ENCODE measurements around the gene HEPN1.
A peak's percentile ranks its signal among the peaks of the same experiment; 100 is the strongest.

Gene HEPN1

DNA sequence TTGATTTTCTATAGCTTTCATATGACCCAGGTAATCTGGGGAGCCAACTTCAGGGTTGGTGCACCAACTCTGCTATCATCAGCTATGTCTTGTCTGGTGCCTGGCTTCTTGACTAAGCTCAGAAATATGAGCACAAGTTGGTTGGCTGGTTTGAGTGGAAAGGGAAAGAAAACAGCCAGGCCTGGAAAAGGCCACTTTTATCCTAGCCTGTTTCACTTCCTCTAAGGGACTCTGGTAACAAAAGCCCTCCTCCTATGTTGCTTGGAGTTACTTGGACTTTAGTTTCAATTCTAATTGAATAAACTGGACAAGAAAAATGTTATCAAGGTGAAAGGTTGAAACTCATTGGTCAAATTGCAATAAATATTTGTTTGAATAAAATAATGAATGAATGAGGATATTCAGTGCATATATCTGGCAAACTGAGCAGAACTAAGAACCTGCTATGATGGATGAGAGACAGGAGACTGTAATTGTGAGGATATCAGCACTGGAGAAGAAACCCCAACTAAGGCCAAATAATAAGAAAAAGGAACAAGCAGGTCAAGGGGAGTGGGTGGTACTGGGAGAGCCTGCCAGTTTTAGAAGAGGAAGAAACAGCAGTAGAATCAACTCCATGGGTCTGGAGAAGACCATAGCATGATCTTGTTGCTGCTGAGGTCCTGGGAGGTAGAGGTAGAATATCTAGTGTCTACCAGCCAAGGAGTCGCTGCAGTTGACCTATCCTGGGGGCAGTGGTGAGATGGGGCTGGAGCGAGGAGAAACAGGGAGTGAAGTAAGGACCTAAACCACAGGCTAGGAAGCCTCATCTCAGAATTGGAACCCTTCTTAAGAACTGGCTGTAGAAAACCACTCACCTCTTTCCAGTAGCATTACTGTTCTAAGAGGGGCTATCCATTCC is 29.6 kb upstream of the HEPN1 start:
- peaks cover 53% of the 10 kb centered on the region for H3K27me3 Mint-ChIP-seq
- H3K27ac Mint-ChIP-seq (ENCODE audit: low read depth): no peak overlapping the region
- ATAC-seq (replicated peaks; ENCODE audit: extremely low read depth, poor library complexity, severe bottlenecking): no peak
- H3K36me3 Mint-ChIP-seq (ENCODE audit: insufficient read depth): peaks cover 3% of the 10 kb centered on the region
- no peaks in the 10 kb centered on the region for H3K4me1 Mint-ChIP-seq
- DNase-seq (ENCODE audit: low spot score in 2 of 2): no peak
- no peaks in the 10 kb centered on the region for H3K9me3 Mint-ChIP-seq
- no peak overlapping the region for H3K4me3 Mint-ChIP-seq

DNA sequence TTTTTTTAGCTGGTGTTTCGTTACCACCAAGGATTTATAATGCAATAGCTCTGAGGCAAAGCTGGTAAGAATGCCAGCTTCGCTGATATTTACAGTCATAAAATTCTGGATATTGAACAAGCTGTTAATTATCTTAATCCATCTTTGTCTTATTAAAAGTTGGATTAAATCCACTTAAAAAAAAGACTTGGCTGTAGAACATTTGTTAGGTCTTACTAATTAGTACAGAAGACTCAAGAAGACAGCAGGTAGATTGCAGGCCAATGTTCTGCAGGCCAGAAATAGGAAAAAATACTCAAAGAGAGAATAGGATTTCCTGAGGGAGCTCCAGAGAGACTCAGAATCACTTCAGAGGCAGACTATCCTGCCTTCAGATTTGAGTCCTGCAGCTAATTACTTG is 28.9 kb upstream of the HEPN1 start:
- H3K9me3 Mint-ChIP-seq: no peaks in the 10 kb centered on the region
- no peak overlapping the region for H3K27ac Mint-ChIP-seq (ENCODE audit: low read depth)
- no peak for DNase-seq (ENCODE audit: low spot score in 2 of 2)
- H3K36me3 Mint-ChIP-seq (ENCODE audit: insufficient read depth): peaks cover 3% of the 10 kb centered on the region
- no peak overlapping the region for H3K4me3 Mint-ChIP-seq
- H3K4me1 Mint-ChIP-seq: no peaks in the 10 kb centered on the region
- H3K27me3 Mint-ChIP-seq: peaks cover 46% of the 10 kb centered on the region
- ATAC-seq (replicated peaks; ENCODE audit: extremely low read depth, poor library complexity, severe bottlenecking): no peak

DNA sequence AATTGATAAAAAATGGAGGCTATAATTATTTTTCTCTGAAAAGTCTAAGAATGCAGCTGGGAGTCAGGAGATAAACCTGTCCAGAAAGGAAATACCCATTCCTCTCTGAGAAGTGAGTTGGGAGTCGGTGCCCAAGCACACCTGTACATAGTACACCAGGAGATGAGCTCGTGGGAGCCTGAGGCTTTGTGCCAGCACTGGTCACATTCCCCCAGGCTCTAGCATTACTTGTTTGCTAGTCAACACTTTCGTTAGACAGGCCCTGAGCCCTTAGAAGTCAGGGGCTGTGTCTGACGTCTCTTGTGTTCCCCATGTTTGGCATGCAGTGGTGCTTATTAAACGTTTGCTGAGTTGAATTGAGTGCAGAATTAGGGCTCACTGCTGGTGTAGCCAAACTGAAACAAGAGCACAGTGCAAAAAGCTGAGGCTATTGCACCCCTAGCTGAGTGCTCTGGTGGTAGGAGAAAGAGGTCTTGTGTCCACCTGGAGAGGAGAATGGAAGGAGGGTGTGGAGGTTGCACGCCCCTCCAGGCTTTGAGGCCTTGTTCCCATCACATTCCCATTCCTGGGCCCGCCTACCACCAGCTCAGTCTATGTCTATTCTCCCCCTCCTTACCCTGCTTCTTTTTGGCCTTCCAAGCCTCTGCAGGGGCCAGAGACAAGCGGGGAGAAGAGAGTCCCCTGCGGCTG is 28.2 kb upstream of the HEPN1 start:
- no peak overlapping the region for H3K4me3 Mint-ChIP-seq
- no peaks in the 10 kb centered on the region for H3K36me3 Mint-ChIP-seq (ENCODE audit: insufficient read depth)
- no peaks in the 10 kb centered on the region for H3K4me1 Mint-ChIP-seq
- ATAC-seq (replicated peaks; ENCODE audit: extremely low read depth, poor library complexity, severe bottlenecking) (no peak), DNase-seq (ENCODE audit: low spot score in 2 of 2) (no peak)
- H3K9me3 Mint-ChIP-seq: no peaks in the 10 kb centered on the region
- H3K27ac Mint-ChIP-seq (ENCODE audit: low read depth): no peak overlapping the region
- H3K27me3 Mint-ChIP-seq: peaks cover 39% of the 10 kb centered on the region

DNA sequence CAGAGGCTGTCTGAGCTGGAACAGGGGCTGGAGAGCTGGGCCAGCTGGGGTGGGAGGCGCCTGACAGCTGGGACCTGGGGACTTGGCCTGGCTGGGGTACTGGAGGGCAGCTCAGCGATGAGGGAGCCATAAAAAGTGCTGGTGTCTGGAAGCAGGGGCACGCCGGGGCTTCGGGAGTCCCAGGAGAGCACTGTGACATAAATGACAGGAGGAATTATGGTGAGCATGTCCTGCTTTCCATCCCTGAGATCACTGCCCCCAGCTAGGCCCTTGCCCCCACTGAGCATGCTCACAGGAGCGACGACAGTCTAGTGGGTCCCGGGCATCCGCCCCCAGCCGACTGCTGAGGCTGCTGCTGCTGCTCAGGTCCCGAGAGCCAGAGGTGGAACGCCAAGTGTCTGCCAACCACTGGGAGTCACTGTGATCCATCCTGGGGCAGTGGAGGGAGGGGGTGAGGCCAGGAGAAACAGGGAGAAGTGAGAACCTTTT is 27.6 kb upstream of the HEPN1 start:
- ATAC-seq (replicated peaks; ENCODE audit: extremely low read depth, poor library complexity, severe bottlenecking) (no peak), DNase-seq (ENCODE audit: low spot score in 2 of 2) (no peak)
- Mint-ChIP-seq H3K9me3 (no peaks in the 10 kb centered on the region), H3K36me3 (ENCODE audit: insufficient read depth) (no peaks in the 10 kb centered on the region), H3K27ac (ENCODE audit: low read depth) (no peak overlapping the region), H3K4me1 (no peaks in the 10 kb centered on the region), H3K4me3 (no peak overlapping the region), H3K27me3 (peaks cover 33% of the 10 kb centered on the region)

DNA sequence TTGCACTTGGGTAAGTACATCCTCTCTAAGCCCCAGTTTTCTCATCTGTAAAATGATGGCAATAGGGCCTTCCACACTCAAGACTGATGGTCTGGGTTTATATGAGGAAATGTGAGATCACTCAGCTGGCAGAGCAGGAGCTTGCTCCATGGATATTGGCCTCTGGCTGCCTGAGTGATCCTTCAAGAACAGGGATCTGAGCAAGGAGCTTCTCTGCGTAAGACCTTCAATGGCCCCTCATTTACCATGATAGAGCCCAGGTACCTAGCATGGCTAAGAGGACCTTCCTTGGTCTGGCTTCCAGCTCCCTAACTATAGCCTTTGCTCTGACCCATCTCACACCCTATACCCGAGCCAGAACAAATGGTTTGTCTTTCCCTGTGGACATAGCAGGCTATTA is 26.9 kb upstream of the HEPN1 start:
- no peaks in the 10 kb centered on the region for H3K4me1 Mint-ChIP-seq
- H3K9me3 Mint-ChIP-seq: no peaks in the 10 kb centered on the region
- H3K4me3 Mint-ChIP-seq: no peak overlapping the region
- peaks cover 26% of the 10 kb centered on the region for H3K27me3 Mint-ChIP-seq
- ATAC-seq (replicated peaks; ENCODE audit: extremely low read depth, poor library complexity, severe bottlenecking) (no peak), DNase-seq (ENCODE audit: low spot score in 2 of 2) (no peak)
- H3K36me3 Mint-ChIP-seq (ENCODE audit: insufficient read depth): no peaks in the 10 kb centered on the region
- H3K27ac Mint-ChIP-seq (ENCODE audit: low read depth): no peak overlapping the region

DNA sequence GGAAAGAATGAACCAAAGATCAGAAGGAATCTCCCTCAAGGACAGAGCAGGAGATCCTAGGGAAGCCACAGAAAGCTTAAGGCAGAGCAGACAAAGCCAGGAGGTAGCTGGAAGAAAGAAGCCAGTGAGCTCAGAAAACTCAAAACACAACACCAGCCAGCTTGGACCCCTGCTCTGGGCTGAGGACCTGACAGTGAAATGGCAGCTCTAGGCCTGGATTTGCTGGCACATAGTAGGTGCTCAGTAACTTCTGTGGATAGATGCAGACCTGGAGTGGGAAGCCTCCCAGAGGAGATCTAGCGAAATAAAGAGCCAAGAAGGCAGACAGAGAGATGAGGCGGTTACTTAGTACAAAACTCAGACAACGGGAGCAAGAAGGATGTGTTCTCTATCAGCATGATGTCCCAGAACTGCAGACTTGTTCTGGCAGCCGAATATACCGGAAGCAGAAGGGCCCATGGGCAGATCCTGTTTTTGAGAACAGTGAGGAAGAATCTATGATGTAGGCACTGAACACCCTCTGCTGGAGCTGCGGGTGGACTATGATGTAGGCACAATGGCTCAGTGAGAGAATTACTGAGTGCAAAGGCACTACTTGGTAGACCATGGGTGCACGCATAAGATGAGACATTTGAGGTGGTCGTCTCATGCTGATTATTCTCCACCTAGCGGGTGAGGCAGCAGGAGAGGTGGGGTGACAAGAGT is 26.1 kb upstream of the HEPN1 start:
- DNase-seq (ENCODE audit: low spot score in 2 of 2): peak in 1 of 2 donors; percentile 3
- H3K9me3 Mint-ChIP-seq: no peaks in the 10 kb centered on the region
- no peak overlapping the region for H3K4me3 Mint-ChIP-seq
- no peak overlapping the region for H3K27ac Mint-ChIP-seq (ENCODE audit: low read depth)
- H3K4me1 Mint-ChIP-seq: no peaks in the 10 kb centered on the region
- H3K36me3 Mint-ChIP-seq (ENCODE audit: insufficient read depth): no peaks in the 10 kb centered on the region
- H3K27me3 Mint-ChIP-seq: peaks cover 22% of the 10 kb centered on the region
- ATAC-seq (replicated peaks; ENCODE audit: extremely low read depth, poor library complexity, severe bottlenecking): no peak

DNA sequence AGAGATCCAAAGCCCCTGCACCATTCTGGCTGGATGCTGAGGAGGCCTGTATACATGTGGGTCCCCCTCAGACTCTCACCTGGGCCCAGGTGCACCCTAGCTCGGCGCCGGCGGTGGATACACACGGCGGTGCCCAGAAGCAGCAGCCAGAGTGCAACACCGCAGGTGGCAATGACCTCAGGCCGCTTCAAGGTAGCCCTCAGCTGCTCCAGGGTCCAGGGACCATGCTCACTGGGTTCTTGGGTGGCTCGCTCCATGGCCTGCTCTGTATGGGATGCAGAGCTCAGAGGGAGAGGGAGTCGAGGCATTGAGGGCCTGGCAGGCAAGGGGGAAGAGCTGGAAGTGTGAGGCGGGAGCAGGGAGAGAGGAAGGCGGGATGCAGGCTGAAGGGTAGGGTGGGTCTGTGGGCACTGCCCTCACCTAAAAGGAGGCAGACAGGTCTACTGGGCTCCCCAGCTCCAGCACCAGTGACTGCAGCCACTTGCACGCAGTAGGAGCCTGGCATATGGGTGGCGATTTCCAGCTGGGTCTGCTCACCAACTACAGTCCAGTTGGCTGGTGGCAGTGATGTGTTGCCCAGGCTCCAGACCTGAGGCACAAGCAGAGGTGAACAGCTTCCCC is 25.2 kb upstream of the HEPN1 start:
- Mint-ChIP-seq H3K4me1 (no peaks in the 10 kb centered on the region), H3K27me3 (peaks cover 21% of the 10 kb centered on the region), H3K27ac (ENCODE audit: low read depth) (no peak overlapping the region), H3K4me3 (no peak overlapping the region), H3K9me3 (no peaks in the 10 kb centered on the region), H3K36me3 (ENCODE audit: insufficient read depth) (no peaks in the 10 kb centered on the region)
- DNase-seq (ENCODE audit: low spot score in 2 of 2): peak in 1 of 2 donors; percentile 6
- ATAC-seq (replicated peaks; ENCODE audit: extremely low read depth, poor library complexity, severe bottlenecking): no peak

DNA sequence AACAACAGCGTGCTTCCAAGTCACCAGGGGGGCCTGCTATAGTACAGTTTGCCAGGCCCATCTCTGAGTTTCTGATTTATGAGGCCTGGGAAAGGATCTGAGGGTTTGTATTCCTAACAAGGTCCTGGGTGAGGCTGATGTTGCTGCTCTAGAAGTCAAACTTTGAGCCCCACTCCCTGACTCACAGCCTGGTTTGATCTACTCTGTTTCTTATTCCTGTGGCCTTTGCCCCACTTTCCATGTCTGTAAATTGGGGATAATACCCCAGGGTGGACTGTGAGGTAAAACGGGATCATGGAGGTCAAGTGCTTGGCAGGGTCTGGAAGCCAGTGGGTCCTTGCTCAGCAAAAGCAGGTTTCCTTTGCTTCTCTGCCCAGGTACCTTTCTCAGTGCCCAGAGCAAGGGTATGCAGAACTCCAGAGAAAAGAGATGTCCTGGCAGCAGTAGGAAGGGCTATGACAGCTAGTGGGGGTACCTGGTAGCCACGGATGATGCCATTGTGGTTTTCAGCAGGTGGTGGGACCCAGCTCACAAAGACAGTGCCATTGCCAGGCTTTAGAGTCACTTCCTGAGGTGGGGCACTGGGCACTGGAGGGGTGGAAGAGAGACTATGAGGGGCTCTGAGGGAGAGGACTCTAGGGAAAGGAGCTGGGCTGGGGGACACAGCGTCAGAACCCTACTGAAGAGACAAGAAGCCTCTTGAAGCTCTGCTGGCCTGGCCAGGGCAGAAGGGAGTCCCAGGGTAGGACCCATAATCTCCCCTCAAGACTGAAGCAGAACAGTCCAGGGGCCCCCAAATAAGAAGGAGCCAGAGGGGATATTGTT is 24.2 kb upstream of the HEPN1 start:
- Mint-ChIP-seq H3K36me3 (ENCODE audit: insufficient read depth) (no peaks in the 10 kb centered on the region), H3K4me1 (no peaks in the 10 kb centered on the region), H3K27me3 (peaks cover 21% of the 10 kb centered on the region), H3K27ac (ENCODE audit: low read depth) (no peak overlapping the region), H3K4me3 (no peak overlapping the region), H3K9me3 (no peaks in the 10 kb centered on the region)
- DNase-seq (ENCODE audit: low spot score in 2 of 2) (peak in 1 of 2 donors; percentile 1), ATAC-seq (replicated peaks; ENCODE audit: extremely low read depth, poor library complexity, severe bottlenecking) (no peak)

DNA sequence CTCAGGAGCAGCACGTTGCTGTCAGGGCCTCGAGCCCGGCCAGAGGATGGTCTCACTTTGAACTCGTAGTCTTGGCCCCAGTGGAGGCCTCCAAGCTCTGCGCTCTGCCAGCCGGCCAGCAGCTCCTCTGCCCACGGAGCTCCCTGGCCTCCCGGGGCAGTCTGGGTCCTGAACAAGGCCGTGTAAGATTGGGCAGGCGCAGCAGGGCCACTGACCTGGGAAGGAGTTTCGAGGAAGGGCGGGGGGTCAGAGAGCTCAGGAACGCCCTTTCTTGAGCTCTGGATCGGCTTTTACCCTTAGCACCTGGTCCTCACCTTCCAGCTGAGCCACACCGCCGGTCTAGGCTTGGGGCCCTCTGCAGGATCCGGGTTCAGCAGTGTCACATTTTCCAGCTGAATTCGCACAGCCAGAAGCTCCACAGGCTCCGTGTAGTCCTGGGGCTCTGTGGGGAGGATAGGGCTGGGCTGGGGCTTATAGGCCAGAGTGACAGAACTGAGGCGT is 23.5 kb upstream of the HEPN1 start:
- DNase-seq (ENCODE audit: low spot score in 2 of 2) (peak in 1 of 2 donors; percentile 8), ATAC-seq (replicated peaks; ENCODE audit: extremely low read depth, poor library complexity, severe bottlenecking) (no peak)
- Mint-ChIP-seq H3K4me1 (no peaks in the 10 kb centered on the region), H3K27ac (ENCODE audit: low read depth) (no peak overlapping the region), H3K9me3 (no peaks in the 10 kb centered on the region), H3K4me3 (no peak overlapping the region), H3K36me3 (ENCODE audit: insufficient read depth) (no peaks in the 10 kb centered on the region), H3K27me3 (peaks cover 21% of the 10 kb centered on the region)

DNA sequence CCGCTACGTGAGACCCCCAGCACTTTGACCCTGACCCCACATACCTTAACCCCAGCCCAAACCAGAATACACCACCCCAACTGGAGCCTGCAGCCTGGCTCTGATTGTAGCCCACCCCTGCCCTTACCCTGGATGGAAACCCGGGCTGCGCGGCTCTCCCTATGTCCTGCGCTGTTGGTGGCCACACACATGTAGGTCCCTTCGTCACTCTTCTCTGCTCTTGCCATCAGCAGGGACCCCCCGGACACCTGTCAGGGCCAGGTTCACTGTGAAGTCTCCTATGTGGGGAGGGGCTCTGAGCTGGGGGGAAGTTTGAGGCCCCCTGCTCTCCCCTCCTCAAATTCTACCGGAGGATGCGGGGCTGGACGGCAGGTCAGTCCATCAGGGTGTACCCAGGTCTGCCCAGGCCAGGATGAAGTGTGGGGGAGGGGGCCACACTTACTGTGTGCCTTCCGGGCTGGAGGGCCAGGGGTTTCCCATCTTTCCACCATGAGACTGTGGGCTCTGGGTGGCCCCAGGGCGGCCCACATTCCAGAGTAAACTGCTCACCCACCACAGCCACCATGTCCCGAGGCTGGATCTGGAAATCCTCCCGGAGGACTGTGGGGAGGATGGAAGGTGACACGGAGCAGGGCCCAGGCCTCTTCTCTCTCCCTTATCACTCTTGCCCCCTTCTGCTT is 22.8 kb upstream of the HEPN1 start:
- no peaks in the 10 kb centered on the region for H3K9me3 Mint-ChIP-seq
- no peak overlapping the region for H3K27ac Mint-ChIP-seq (ENCODE audit: low read depth)
- H3K36me3 Mint-ChIP-seq (ENCODE audit: insufficient read depth): no peaks in the 10 kb centered on the region
- no peak overlapping the region for H3K4me3 Mint-ChIP-seq
- DNase-seq (ENCODE audit: low spot score in 2 of 2) (peak in 1 of 2 donors; percentile 3), ATAC-seq (replicated peaks; ENCODE audit: extremely low read depth, poor library complexity, severe bottlenecking) (no peak)
- no peaks in the 10 kb centered on the region for H3K4me1 Mint-ChIP-seq
- H3K27me3 Mint-ChIP-seq: peaks cover 26% of the 10 kb centered on the region

DNA sequence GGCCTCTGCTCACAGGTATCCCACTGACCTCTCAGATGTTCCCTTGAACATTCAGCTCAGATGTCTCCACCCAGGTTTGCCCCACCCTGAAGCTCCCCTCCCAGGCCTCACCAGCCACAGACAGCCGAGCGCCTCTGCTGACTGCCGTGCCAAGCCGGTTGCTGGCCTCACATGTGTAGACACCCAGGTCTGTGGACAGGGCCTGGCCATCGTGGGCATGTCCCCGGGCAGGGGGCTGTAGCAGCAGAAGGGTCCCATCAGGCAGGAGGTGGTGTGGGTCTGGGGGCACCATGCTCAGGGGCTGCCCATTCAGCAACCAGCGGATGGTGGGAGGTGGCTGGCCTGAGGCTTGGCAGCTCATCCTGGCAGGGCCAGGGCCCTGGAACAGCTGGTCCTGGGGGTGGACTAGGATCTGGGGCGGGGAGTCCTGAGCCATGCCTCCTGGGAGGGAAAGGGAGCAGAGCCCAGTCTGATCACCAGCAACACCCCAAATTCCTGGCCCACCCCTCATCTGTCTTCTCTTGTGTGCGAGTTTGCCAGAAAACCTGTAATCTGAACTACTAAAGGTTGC is 22.1 kb upstream of the HEPN1 start:
- DNase-seq (ENCODE audit: low spot score in 2 of 2): no peak
- Mint-ChIP-seq H3K27me3 (peaks cover 30% of the 10 kb centered on the region), H3K4me1 (no peaks in the 10 kb centered on the region), H3K27ac (ENCODE audit: low read depth) (no peak overlapping the region), H3K36me3 (ENCODE audit: insufficient read depth) (no peaks in the 10 kb centered on the region), H3K4me3 (no peak overlapping the region), H3K9me3 (no peaks in the 10 kb centered on the region)
- ATAC-seq (replicated peaks; ENCODE audit: extremely low read depth, poor library complexity, severe bottlenecking): no peak
